ENCODE data around the gene BET1L.

- TF ChIP-seq FOSL2 (IDR thresholded peaks at IDR 0.05; ENCODE audit: borderline replicate concordance, low read depth) (no peak), POLR2AphosphoS5 (IDR thresholded peaks at IDR 0.05; ENCODE audit: low read depth, low read length) (no peak), EP300 (IDR thresholded peaks at IDR 0.05; ENCODE audit: borderline replicate concordance in 1 of 2, low read depth in 1 of 2, low read length in 1 of 2) (no peak), MEF2A (IDR thresholded peaks at IDR 0.05; ENCODE audit: borderline replicate concordance, low read depth) (no peak), CHD2 (IDR thresholded peaks at IDR 0.05; ENCODE audit: low read length, partially characterized antibody) (no peak), PBX3 (IDR thresholded peaks at IDR 0.05) (no peak), SIN3A (IDR thresholded peaks at IDR 0.05; ENCODE audit: borderline replicate concordance, low read depth, low read length) (no peak), MXI1 (IDR thresholded peaks at IDR 0.05; ENCODE audit: low read depth, low read length) (no peak), GABPA (IDR thresholded peaks at IDR 0.05; ENCODE audit: low read depth) (no peak), JUND (IDR thresholded peaks at IDR 0.05) (no peak)
- TF ChIP-seq, protein P1, sequence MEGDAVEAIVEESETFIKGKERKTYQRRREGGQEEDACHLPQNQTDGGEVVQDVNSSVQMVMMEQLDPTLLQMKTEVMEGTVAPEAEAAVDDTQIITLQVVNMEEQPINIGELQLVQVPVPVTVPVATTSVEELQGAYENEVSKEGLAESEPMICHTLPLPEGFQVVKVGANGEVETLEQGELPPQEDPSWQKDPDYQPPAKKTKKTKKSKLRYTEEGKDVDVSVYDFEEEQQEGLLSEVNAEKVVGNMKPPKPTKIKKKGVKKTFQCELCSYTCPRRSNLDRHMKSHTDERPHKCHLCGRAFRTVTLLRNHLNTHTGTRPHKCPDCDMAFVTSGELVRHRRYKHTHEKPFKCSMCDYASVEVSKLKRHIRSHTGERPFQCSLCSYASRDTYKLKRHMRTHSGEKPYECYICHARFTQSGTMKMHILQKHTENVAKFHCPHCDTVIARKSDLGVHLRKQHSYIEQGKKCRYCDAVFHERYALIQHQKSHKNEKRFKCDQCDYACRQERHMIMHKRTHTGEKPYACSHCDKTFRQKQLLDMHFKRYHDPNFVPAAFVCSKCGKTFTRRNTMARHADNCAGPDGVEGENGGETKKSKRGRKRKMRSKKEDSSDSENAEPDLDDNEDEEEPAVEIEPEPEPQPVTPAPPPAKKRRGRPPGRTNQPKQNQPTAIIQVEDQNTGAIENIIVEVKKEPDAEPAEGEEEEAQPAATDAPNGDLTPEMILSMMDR (IDR thresholded peaks at IDR 0.05) = no peak
- TF ChIP-seq, protein P2, sequence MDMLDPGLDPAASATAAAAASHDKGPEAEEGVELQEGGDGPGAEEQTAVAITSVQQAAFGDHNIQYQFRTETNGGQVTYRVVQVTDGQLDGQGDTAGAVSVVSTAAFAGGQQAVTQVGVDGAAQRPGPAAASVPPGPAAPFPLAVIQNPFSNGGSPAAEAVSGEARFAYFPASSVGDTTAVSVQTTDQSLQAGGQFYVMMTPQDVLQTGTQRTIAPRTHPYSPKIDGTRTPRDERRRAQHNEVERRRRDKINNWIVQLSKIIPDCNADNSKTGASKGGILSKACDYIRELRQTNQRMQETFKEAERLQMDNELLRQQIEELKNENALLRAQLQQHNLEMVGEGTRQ (IDR thresholded peaks at IDR 0.05; ENCODE audit: borderline replicate concordance, low read depth, low read length) = no peak
- TF ChIP-seq, protein P3, sequence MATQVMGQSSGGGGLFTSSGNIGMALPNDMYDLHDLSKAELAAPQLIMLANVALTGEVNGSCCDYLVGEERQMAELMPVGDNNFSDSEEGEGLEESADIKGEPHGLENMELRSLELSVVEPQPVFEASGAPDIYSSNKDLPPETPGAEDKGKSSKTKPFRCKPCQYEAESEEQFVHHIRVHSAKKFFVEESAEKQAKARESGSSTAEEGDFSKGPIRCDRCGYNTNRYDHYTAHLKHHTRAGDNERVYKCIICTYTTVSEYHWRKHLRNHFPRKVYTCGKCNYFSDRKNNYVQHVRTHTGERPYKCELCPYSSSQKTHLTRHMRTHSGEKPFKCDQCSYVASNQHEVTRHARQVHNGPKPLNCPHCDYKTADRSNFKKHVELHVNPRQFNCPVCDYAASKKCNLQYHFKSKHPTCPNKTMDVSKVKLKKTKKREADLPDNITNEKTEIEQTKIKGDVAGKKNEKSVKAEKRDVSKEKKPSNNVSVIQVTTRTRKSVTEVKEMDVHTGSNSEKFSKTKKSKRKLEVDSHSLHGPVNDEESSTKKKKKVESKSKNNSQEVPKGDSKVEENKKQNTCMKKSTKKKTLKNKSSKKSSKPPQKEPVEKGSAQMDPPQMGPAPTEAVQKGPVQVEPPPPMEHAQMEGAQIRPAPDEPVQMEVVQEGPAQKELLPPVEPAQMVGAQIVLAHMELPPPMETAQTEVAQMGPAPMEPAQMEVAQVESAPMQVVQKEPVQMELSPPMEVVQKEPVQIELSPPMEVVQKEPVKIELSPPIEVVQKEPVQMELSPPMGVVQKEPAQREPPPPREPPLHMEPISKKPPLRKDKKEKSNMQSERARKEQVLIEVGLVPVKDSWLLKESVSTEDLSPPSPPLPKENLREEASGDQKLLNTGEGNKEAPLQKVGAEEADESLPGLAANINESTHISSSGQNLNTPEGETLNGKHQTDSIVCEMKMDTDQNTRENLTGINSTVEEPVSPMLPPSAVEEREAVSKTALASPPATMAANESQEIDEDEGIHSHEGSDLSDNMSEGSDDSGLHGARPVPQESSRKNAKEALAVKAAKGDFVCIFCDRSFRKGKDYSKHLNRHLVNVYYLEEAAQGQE (IDR thresholded peaks at IDR 0.05; ENCODE audit: low read depth, low read length) = no peak
Measured at GRCh38 chr11:210803-211180, 3.6 kb upstream of the BET1L start.
